ENCODE data around the gene ANKS1B.

GRCh38 chr12:99213047-99213446 is 771.7 kb downstream of the ANKS1B start:
- TF ChIP-seq SUZ12 (IDR thresholded peaks at IDR 0.05; ENCODE audit: unreplicated experiment) = no peak
- no peak for TF ChIP-seq TAF1 (IDR thresholded peaks at IDR 0.05; ENCODE audit: borderline replicate concordance, low read depth, low read length)
